Activated T-helper 17 cell treated with anti-CD3 and anti-CD28 coated beads, Interleukin-2, amount 50 U/mL, for 72 hours (primary cell): ENCODE measurements around the gene GYS2. TPM values are rescaled to one million over a fixed set of nuclear protein-coding genes. Genes with fewer than 3 reads are reported as not detected.
"Not testable (repeated sequence)": the region's sequence is repeated elsewhere in the genome, so short reads cannot be mapped to it uniquely, and the experiment has no call there.

Experiments
- ATAC-seq: fragments of 150-1000 bp; cut with Tn5 transposase; replicated peaks from 2 replicates; pipeline ENCODE4 v1.10.0; 2021; ENCODE audit warnings: mild to moderate bottlenecking, moderate library complexity
- H3K27ac Mint-ChIP-seq: one replicate; pipeline ENCODE4 v1.8.0; 2022; ENCODE audit warnings: mixed read lengths
- H3K27me3 Mint-ChIP-seq: one replicate; pipeline ENCODE4 v1.8.0; 2022; ENCODE audit warnings: mixed read lengths
- H3K36me3 Mint-ChIP-seq: one replicate; pipeline ENCODE4 v1.8.0; 2022; ENCODE audit warnings: low read depth, mild to moderate bottlenecking, mixed read lengths
- H3K4me1 Mint-ChIP-seq: one replicate; pipeline ENCODE4 v1.8.0; 2022; ENCODE audit warnings: mixed read lengths
- H3K4me3 Mint-ChIP-seq: one replicate; pipeline ENCODE4 v1.8.0; 2022; ENCODE audit warnings: mild to moderate bottlenecking, mixed read lengths
- H3K9me3 Mint-ChIP-seq: one replicate; pipeline ENCODE4 v1.8.0; 2022; ENCODE audit warnings: mixed read lengths
- total RNA-seq, 2 donors: library from RNA; stranded (reverse); gene quantifications; one replicate each; pipeline ENCODE4 v1.2.3, GENCODE V29; 2022

The GYS2 gene
- not detected for total RNA-seq

- H3K36me3 Mint-ChIP-seq: no peaks in the 10 kb centered on the region
- no peaks in the 10 kb centered on the region for H3K4me1 Mint-ChIP-seq
- H3K27me3 Mint-ChIP-seq: no peaks in the 10 kb centered on the region
- no peak within 1 kb of the TSS for H3K4me3 Mint-ChIP-seq
- no peaks in the 10 kb centered on the region for H3K9me3 Mint-ChIP-seq
- no peak within 1 kb of the TSS for H3K27ac Mint-ChIP-seq
- ATAC-seq: no peak
These were observed at the start of gene GYS2 for GRCh38 chr12:21604245-21605101. TSS of gene GYS2 (minus strand) at chr12:21604847. CDS start at chr12:21604592, 255 bp downstream.

DNA sequence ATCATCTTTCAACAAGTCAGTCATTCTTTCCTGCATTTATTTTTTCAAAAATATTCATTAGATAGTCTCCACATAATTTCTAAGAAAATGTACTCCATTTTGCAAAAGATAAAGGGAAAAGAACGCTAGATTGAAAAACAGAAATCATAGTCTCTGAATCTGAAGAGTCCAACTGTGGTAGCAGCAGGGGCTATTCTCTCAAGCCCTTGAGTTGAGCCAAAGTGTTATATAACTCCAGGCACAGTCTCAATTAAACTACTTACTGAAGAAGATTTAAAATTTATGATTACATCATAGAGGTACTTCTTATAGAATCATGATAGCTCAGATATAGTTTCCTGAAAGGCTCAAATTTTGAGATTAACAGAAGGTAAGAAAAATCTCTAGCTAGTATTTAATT is 47.2 kb upstream of the GYS2 start:
- Mint-ChIP-seq H3K4me3 (peak overlapping the region; percentile 38), H3K27me3 (no peaks in the 10 kb centered on the region), H3K36me3 (peaks cover 100% of the 10 kb centered on the region)

GRCh38 chr12:21650997-21651396 is 46.4 kb upstream of the GYS2 start:
- Mint-ChIP-seq H3K36me3 (peaks cover 100% of the 10 kb centered on the region), H3K4me1 (peaks cover 58% of the 10 kb centered on the region), H3K27ac (peak overlapping the region; percentile 42), H3K27me3 (no peaks in the 10 kb centered on the region), H3K9me3 (no peaks in the 10 kb centered on the region), H3K4me3 (peak overlapping the region; percentile 38)
- ATAC-seq: no peak

More for the DNA sequence above, 47.2 kb upstream of the GYS2 start:
- Mint-ChIP-seq H3K4me1 (peaks cover 58% of the 10 kb centered on the region), H3K27ac (peak overlapping the region; percentile 42), H3K9me3 (no peaks in the 10 kb centered on the region)
- ATAC-seq: no peak

GRCh38 chr12:21649034-21649433 is 44.4 kb upstream of the GYS2 start:
- no peaks in the 10 kb centered on the region for H3K27me3 Mint-ChIP-seq
- ATAC-seq: no peak
- H3K9me3 Mint-ChIP-seq: no peaks in the 10 kb centered on the region
- H3K27ac Mint-ChIP-seq: peak overlapping the region; percentile 42
- no peak overlapping the region for H3K4me3 Mint-ChIP-seq
- H3K36me3 Mint-ChIP-seq: peaks cover 100% of the 10 kb centered on the region
- H3K4me1 Mint-ChIP-seq: peaks cover 57% of the 10 kb centered on the region

GRCh38 chr12:21648378-21648777 is 43.7 kb upstream of the GYS2 start:
- Mint-ChIP-seq H3K27me3 (no peaks in the 10 kb centered on the region), H3K36me3 (peaks cover 100% of the 10 kb centered on the region), H3K4me3 (no peak overlapping the region), H3K27ac (peak overlapping the region; percentile 42), H3K4me1 (peaks cover 59% of the 10 kb centered on the region), H3K9me3 (no peaks in the 10 kb centered on the region)
- no peak for ATAC-seq

GRCh38 chr12:21647179-21647578 is 42.5 kb upstream of the GYS2 start:
- peaks cover 65% of the 10 kb centered on the region for H3K4me1 Mint-ChIP-seq
- peak overlapping the region; percentile 37 for H3K27ac Mint-ChIP-seq
- no peaks in the 10 kb centered on the region for H3K9me3 Mint-ChIP-seq
- H3K27me3 Mint-ChIP-seq: no peaks in the 10 kb centered on the region
- H3K4me3 Mint-ChIP-seq: no peak overlapping the region
- H3K36me3 Mint-ChIP-seq: peaks cover 100% of the 10 kb centered on the region
- ATAC-seq: no peak

- not testable (repeated sequence) for ATAC-seq, H3K9me3 Mint-ChIP-seq, H3K27me3 Mint-ChIP-seq
- H3K27ac Mint-ChIP-seq: peak overlapping the region; percentile 37
- peaks cover 58% of the 10 kb centered on the region for H3K4me1 Mint-ChIP-seq
- peaks cover 99% of the 10 kb centered on the region for H3K36me3 Mint-ChIP-seq
- H3K4me3 Mint-ChIP-seq: peak overlapping the region; percentile 1
These were observed 40.4 kb upstream of the GYS2 start for GRCh38 chr12:21645041-21645500.

- Mint-ChIP-seq H3K27ac (no peak overlapping the region), H3K4me3 (peak overlapping the region; percentile 47), H3K36me3 (peaks cover 97% of the 10 kb centered on the region), H3K4me1 (peaks cover 54% of the 10 kb centered on the region), H3K27me3 (no peaks in the 10 kb centered on the region), H3K9me3 (no peaks in the 10 kb centered on the region)
- ATAC-seq: no peak
These were observed 39.9 kb upstream of the GYS2 start for GRCh38 chr12:21644516-21644915.

DNA sequence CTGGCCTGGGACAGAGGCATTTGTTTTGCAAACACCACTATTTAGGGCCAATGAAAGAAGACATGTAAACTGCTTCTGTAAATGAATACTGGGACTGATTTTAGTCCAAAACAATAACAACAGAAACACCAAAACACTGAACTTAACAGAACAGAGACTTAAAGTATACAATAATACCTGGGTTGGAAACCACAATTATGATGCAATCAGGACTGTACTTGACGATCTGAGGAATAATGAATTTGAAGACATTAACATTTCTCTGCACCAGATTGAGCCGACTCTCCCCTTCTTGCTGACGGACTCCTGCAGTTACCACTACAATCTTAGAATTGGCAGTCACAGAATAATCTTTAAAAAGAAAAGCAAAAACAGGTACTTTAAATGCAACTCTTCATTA is 39.1 kb upstream of the GYS2 start:
- H3K27me3 Mint-ChIP-seq: no peaks in the 10 kb centered on the region
- H3K4me1 Mint-ChIP-seq: peaks cover 57% of the 10 kb centered on the region
- H3K36me3 Mint-ChIP-seq: peaks cover 97% of the 10 kb centered on the region
- no peaks in the 10 kb centered on the region for H3K9me3 Mint-ChIP-seq
- peak overlapping the region; percentile 35 for H3K27ac Mint-ChIP-seq
- ATAC-seq: no peak
- peak overlapping the region; percentile 47 for H3K4me3 Mint-ChIP-seq

- Mint-ChIP-seq H3K4me1 (peaks cover 54% of the 10 kb centered on the region), H3K27ac (peak overlapping the region; percentile 22), H3K9me3 (no peaks in the 10 kb centered on the region), H3K4me3 (peak overlapping the region; percentile 12), H3K36me3 (peaks cover 97% of the 10 kb centered on the region), H3K27me3 (no peaks in the 10 kb centered on the region)
- ATAC-seq: peak; percentile 96
These were observed 38.2 kb upstream of the GYS2 start for GRCh38 chr12:21642707-21643389.

- Mint-ChIP-seq H3K27me3 (no peaks in the 10 kb centered on the region), H3K36me3 (peaks cover 97% of the 10 kb centered on the region), H3K27ac (peak overlapping the region; percentile 74), H3K9me3 (no peaks in the 10 kb centered on the region), H3K4me3 (no peak overlapping the region), H3K4me1 (peaks cover 25% of the 10 kb centered on the region)
- ATAC-seq: no peak
These were observed 33.6 kb upstream of the GYS2 start for GRCh38 chr12:21638054-21638891.

GRCh38 chr12:21634245-21634644 is 29.6 kb upstream of the GYS2 start:
- no peak for ATAC-seq
- H3K4me3 Mint-ChIP-seq: no peak overlapping the region
- H3K27me3 Mint-ChIP-seq: no peaks in the 10 kb centered on the region
- peaks cover 7% of the 10 kb centered on the region for H3K4me1 Mint-ChIP-seq
- H3K9me3 Mint-ChIP-seq: no peaks in the 10 kb centered on the region
- no peak overlapping the region for H3K27ac Mint-ChIP-seq
- H3K36me3 Mint-ChIP-seq: peaks cover 78% of the 10 kb centered on the region

DNA sequence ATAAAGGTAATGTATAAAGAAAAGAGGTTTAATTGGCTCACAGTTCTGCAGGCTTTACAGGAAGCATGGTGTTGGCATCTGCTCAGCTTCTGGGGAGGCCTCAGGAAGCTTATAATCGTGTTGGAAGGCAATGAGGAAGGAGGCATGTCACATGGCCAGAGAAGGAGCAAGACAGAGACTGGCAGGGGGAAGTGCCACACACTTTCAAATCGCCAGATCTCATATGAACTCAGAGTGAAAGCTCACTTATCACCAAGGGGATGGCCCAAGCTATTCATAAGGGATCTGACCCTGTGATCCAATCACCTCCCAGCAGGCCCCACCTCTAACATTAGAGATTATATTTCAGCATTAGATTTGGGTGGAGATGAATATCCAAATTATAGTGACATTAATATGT is 26.7 kb upstream of the GYS2 start:
- Mint-ChIP-seq H3K27ac (no peak overlapping the region), H3K27me3 (no peaks in the 10 kb centered on the region), H3K4me1 (no peaks in the 10 kb centered on the region), H3K4me3 (no peak overlapping the region), H3K9me3 (no peaks in the 10 kb centered on the region), H3K36me3 (peaks cover 49% of the 10 kb centered on the region)
- ATAC-seq: no peak

DNA sequence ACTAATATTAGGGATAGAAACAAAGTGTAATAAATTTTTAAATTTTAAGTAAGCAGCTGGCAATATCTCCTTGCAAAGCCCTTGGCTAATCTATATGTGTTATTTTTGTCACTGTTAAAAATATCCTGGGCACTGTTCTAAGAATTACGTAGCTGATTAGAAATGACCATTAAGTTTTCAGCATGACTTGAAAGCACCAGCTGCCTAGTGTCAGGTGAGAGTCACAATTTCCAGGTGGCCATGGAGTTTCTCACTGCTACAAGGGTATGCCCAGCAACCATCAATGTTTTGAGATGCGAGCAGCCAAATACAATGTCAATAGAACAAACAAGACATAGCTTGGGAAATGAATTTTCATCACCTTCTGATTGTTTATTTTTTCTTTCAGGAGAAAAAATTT is 23.3 kb upstream of the GYS2 start:
- Mint-ChIP-seq H3K4me1 (no peaks in the 10 kb centered on the region), H3K9me3 (peaks cover 4% of the 10 kb centered on the region), H3K27me3 (no peaks in the 10 kb centered on the region), H3K36me3 (peaks cover 15% of the 10 kb centered on the region), H3K27ac (no peak overlapping the region), H3K4me3 (no peak overlapping the region)
- ATAC-seq: no peak
